ENCODE results near the gene TIE1. TPM values are rescaled to one million over a fixed set of nuclear protein-coding genes. Genes with fewer than 3 reads are reported as not detected.

Gene TIE1
- total RNA-seq, 1 donor from 2014 or later: 48.5 TPM

DNA sequence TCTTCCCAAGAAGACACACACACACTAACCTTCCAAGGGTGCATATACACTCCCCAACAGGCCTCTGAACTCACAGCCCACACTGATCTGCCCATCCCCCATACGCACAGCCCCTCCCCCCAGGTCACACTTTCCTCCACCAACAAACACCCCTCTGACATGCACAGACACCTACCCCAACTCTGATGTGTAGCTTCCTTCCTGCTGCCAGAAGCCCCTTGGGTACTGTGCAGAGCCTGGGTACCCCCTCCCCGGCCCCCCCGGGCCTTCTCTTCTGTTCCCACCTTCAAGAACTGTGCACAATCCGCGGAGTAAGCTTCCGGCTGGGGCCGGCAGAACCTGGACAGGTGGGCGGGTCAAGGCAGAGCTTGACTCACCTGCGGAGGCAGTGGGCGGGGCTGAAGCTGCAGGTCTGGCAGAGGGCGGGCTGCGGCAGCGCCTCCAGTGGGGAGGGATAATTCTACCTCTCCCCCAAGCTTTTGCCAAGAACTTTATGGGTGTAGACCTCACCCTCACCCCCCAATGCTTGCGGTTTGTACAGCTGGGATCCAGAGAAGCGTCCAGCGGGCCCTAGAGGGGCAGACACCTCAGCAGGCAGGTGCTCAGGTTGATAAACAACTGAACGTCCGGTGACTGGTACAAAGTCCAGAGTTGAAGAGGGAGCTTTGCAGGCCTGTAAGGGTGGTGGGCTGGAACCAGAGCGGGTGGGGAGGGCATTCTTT is 15.4 kb upstream of the TIE1 start, which contains the start of gene C1orf210:
Gene C1orf210 (minus strand): TSS at position 313 of the 722 bp plus-strand sequence. CDS start 2,311 bp downstream, outside the sequence.
- Histone ChIP-seq H3K27me3 (ENCODE audit: low read depth) (no peaks in the 10 kb centered on the region), H3K4me1 (no peaks in the 10 kb centered on the region), H3K4me3 (peak within 1 kb of the TSS; percentile 47), H3K9me3 (no peaks in the 10 kb centered on the region), H3K27ac (peak within 1 kb of the TSS; percentile 65), H3K36me3 (no peaks in the 10 kb centered on the region)
- intact Hi-C loops (cut with DNase I): no loop called here
- TF ChIP-seq CTCF (IDR thresholded peaks at IDR 0.05): no peak
- ATAC-seq (peak; percentile 96 to 97), DNase-seq (peak; percentile 95)

DNA sequence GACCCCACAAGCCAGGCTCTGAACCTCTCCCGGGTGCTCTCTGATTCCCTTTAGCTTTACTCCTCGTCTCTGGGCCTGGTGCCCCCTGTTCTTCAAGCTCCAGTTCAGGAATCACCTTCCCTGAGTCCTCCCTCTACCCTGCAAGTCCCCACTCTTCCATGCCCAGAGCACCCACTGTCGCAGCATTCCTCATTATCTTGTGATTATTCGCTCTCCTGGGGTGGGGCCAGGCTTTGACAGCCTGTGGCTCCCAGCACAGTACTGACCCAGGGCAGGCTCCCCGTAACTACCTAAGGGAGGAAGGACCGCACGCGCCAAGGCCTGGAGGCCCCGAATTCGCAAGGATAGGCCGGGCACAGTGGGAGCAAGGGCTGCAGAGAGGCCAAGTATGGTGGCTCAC is 14.7 kb upstream of the TIE1 start:
- peak overlapping the region; percentile 47 for H3K4me3 ChIP-seq

DNA sequence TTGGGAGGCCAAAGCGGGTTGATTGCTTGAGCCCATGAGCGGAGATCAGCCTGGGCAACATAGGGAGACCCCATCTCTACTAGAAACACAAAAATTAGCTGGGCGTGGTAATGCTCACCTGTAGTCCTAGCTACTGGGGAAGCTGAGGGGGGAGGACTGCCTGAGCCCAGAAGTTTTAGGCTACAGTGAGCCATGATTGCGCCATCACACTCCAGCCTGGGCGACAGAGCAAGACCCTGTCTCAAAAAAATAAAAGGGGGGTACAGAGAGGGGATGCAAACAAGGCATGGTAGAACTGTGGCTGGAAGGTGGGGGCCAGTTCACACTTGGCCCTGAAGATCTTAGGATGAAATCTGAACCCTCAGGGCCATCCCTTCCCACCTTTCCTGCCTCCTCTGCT is 14.2 kb upstream of the TIE1 start:
- no peaks in the 10 kb centered on the region for H3K27me3 ChIP-seq (ENCODE audit: low read depth)
- TF ChIP-seq CTCF (IDR thresholded peaks at IDR 0.05): no peak
- H3K4me3 ChIP-seq: no peak overlapping the region
- DNase-seq: peak; percentile 23
- intact Hi-C loops (cut with DNase I): no loop called here
- no peak for ATAC-seq
- no peaks in the 10 kb centered on the region for H3K9me3 ChIP-seq
- no peaks in the 10 kb centered on the region for H3K36me3 ChIP-seq
- H3K4me1 ChIP-seq: no peaks in the 10 kb centered on the region
- H3K27ac ChIP-seq: no peak overlapping the region

More for the DNA sequence above, 14.7 kb upstream of the TIE1 start:
- intact Hi-C loops (cut with DNase I): no loop called here
- peak overlapping the region; percentile 65 for H3K27ac ChIP-seq
- no peaks in the 10 kb centered on the region for H3K9me3 ChIP-seq
- no peaks in the 10 kb centered on the region for H3K36me3 ChIP-seq
- ATAC-seq (peak in 1 of 2 donors; percentile 11), DNase-seq (peak; percentile 46)
- H3K4me1 ChIP-seq: no peaks in the 10 kb centered on the region
- H3K27me3 ChIP-seq (ENCODE audit: low read depth): no peaks in the 10 kb centered on the region
- TF ChIP-seq CTCF (IDR thresholded peaks at IDR 0.05): no peak

GRCh38 chr1:43288058-43288784 is 12.6 kb upstream of the TIE1 start:
- H3K4me3 ChIP-seq: no peak overlapping the region
- no peaks in the 10 kb centered on the region for H3K4me1 ChIP-seq
- TF ChIP-seq CTCF (IDR thresholded peaks at IDR 0.05): no peak
- DNase-seq (peak; percentile 17), ATAC-seq (no peak)
- H3K27ac ChIP-seq: no peak overlapping the region
- H3K9me3 ChIP-seq: no peaks in the 10 kb centered on the region
- no peaks in the 10 kb centered on the region for H3K27me3 ChIP-seq (ENCODE audit: low read depth)
- H3K36me3 ChIP-seq: no peaks in the 10 kb centered on the region
- intact Hi-C loops (cut with DNase I): no loop called here

DNA sequence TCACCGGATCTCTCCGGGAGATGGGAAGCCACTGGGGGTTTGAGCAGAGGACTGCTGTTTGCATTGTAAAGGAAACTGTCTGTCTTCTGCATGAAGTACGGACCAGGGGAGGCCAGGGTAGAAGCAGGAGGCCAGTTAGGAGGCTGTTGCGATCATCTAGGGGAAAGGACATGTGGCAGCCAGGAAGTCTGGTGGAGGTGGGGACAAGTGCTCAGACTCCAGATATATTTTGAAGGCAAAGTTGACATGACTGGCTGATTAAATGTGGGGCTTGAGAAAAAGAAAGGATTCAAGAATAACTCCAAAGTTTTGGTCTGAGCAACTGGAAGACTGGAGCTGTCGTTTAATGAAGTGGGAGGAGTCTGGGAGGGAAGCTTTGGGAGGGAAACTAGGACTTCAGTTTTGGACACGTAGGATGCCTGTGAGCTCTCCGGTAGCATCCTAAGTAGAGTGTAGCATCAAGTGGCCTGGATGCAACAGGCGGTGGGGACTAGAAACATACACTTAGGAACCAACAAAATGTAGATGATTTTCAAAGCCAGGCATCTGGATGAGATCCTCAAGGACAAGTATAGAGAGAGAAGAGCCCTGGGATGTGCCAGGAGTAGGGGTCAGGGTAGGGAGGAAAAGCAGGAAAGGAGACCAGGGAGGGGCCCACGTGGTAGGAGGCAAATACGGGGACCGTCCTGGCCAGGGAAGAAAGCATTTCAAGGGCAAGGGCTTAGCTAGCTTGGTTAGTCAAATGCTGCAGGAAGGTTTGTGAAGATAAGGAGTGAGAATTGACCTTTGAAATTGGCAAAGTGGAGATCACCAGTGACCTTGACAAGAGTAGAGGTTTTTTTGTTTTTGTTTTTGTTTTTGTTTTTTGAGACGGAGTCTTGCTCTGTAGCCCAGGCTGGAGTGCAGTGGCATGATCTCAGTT is 11.7 kb upstream of the TIE1 start:
- DNase-seq (no peak), ATAC-seq (no peak)
- intact Hi-C loops (cut with DNase I): no loop called here

More for the DNA sequence above, 11.7 kb upstream of the TIE1 start:
- H3K4me3 ChIP-seq: no peak overlapping the region
- H3K9me3 ChIP-seq: no peaks in the 10 kb centered on the region
- H3K27ac ChIP-seq: no peak overlapping the region
- no peaks in the 10 kb centered on the region for H3K27me3 ChIP-seq (ENCODE audit: low read depth)
- peaks cover 8% of the 10 kb centered on the region for H3K4me1 ChIP-seq
- TF ChIP-seq CTCF (IDR thresholded peaks at IDR 0.05): no peak
- no peaks in the 10 kb centered on the region for H3K36me3 ChIP-seq
